H1 (cell line): Measurements from ENCODE around the gene EMP2. TPM values are rescaled to one million over a fixed set of nuclear protein-coding genes. Genes with fewer than 3 reads are reported as not detected.

Experiments
- CTCF ChIA-PET: fragments of 300-600 bp; sonication (Branson Sonifier 250); formaldehyde crosslinking; loops from one replicate; lab custom pipeline; 2021; ENCODE audit not compliant: partially characterized antibody; lab: Charles Lee
- POLR2A ChIA-PET: fragments of 300-600 bp; sonication (Branson Sonifier 250); formaldehyde crosslinking; loops from one replicate; lab custom pipeline; 2021; ENCODE audit warnings: inconsistent platforms; ENCODE audit not compliant: partially characterized antibody; lab: Charles Lee
- DNase-seq, 2 experiments: peaks; one replicate each; pipeline versions ENCODE4 v3.0.0 to v3.0.0-alpha.2; 2010 to 2022; ENCODE audit warnings: low spot score in 2 of 2, low read depth in 1 of 2, mixed read lengths in 1 of 2
- FAIRE-seq: peaks from 2 replicates; lab custom pipeline; 2011; peaks lifted over from hg19 to GRCh38; lab: Jason Lieb, UNC
- H2AFZ ChIP-seq: 2 replicates; pipeline ENCODE4 v1.8.1; 2012; ENCODE audit warnings: low read length, inconsistent platforms
- H2AK5ac ChIP-seq: 2 replicates; pipeline ENCODE4 v1.6.1; 2013; ENCODE audit warnings: low read depth, low read length
- H2BK120ac ChIP-seq: replicated peaks from 2 replicates; pipeline ENCODE3; 2013; ENCODE audit warnings: low read depth, low read length, inconsistent platforms
- H2BK12ac ChIP-seq: 2 replicates; pipeline ENCODE4 v1.6.1; 2013; ENCODE audit warnings: low read depth, low read length
- H2BK15ac ChIP-seq: 2 replicates; pipeline ENCODE4 v1.6.1; 2013; ENCODE audit warnings: low read length
- H2BK20ac ChIP-seq: 2 replicates; pipeline ENCODE4 v1.6.1; 2013; ENCODE audit warnings: low read length
- H2BK5ac ChIP-seq: 2 replicates; pipeline ENCODE4 v1.6.1; 2013; ENCODE audit warnings: low read depth, low read length
- H3K14ac ChIP-seq: 2 replicates; pipeline ENCODE4 v1.6.1; 2013; ENCODE audit warnings: inconsistent platforms; ENCODE audit not compliant: insufficient read length
- H3K18ac ChIP-seq: 2 replicates; pipeline ENCODE4 v1.6.1; 2013; ENCODE audit warnings: low read length; ENCODE audit errors: extremely low read depth
- H3K23ac ChIP-seq: 2 replicates; pipeline ENCODE4 v1.6.1; 2013; ENCODE audit warnings: inconsistent platforms; ENCODE audit not compliant: insufficient read length
- H3K23me2 ChIP-seq: 2 replicates; pipeline ENCODE4 v1.6.1; 2013; ENCODE audit warnings: low read depth, low read length
- H3K27ac ChIP-seq: 2 replicates; pipeline ENCODE4 v1.6.1; 2011; ENCODE audit warnings: low read depth, low read length, inconsistent platforms
- H3K27me3 ChIP-seq, 4 experiments: replicated peaks in 1 of 4; 1 replicate in 1 of 4; 2 replicates in 3 of 4; pipeline versions ENCODE4 v1.6.1 to v1.8.1; 2011 to 2013; ENCODE audit warnings: low read length in 3 of 4, mild to moderate bottlenecking in 3 of 4, inconsistent platforms in 2 of 4, mixed read lengths in 2 of 4, moderate library complexity in 1 of 4; ENCODE audit not compliant: control insufficient read depth in 3 of 4, insufficient read depth in 3 of 4; ENCODE audit errors: extremely low read depth in 1 of 4
- H3K36me3 ChIP-seq, 4 experiments: 2 replicates each; pipeline versions ENCODE4 v1.6.1 to v1.8.1; 2011 to 2013; ENCODE audit warnings: mild to moderate bottlenecking in 4 of 4, low read length in 3 of 4, moderate library complexity in 2 of 4, control low read depth in 1 of 4, inconsistent platforms in 1 of 4; ENCODE audit not compliant: insufficient read depth in 4 of 4, control insufficient read depth in 2 of 4
- H3K4ac ChIP-seq: replicated peaks from 2 replicates; pipeline ENCODE3; 2013; ENCODE audit warnings: low read length, low read depth, mixed read lengths, inconsistent platforms; ENCODE audit not compliant: insufficient read length
- H3K4me1 ChIP-seq, 4 experiments: replicated peaks in 1 of 4; 1 replicate in 1 of 4; 2 replicates in 3 of 4; pipeline versions ENCODE4 v1.6.1 to v1.8.1; 2011 to 2013; ENCODE audit warnings: low read length in 3 of 4, inconsistent platforms in 2 of 4, mixed read lengths in 1 of 4; ENCODE audit not compliant: insufficient read depth in 4 of 4, control insufficient read depth in 3 of 4
- H3K4me2 ChIP-seq, 2 experiments: 2 replicates each; pipeline versions ENCODE4 v1.6.1 to v1.8.1; 2011 to 2013; ENCODE audit warnings: low read depth in 2 of 2, low read length in 2 of 2, control low read depth in 1 of 2, inconsistent platforms in 1 of 2, mild to moderate bottlenecking in 1 of 2; ENCODE audit not compliant: insufficient read depth in 1 of 2
- H3K4me3 ChIP-seq, 4 experiments: fragments of 200-600, 300-600 bp in 1 of 4; sonication (generic), shearing (Covaris generic), sonication (Bioruptor Twin) in 1 of 4; 2 replicates each; pipeline versions ENCODE4 v1.5.1 to v1.8.1; 2011 to 2016; ENCODE audit warnings: low read length in 4 of 4, low read depth in 3 of 4, control low read depth in 2 of 4, inconsistent platforms in 2 of 4, mild to moderate bottlenecking in 2 of 4, mixed read lengths in 1 of 4, moderate library complexity in 1 of 4; ENCODE audit not compliant: insufficient read depth in 2 of 4; ENCODE audit errors: extremely low read depth in 1 of 4
- H3K56ac ChIP-seq: replicated peaks from 2 replicates; pipeline ENCODE3; 2013; ENCODE audit warnings: low read depth, mild to moderate bottlenecking, mixed read lengths, low read length, inconsistent platforms; ENCODE audit not compliant: insufficient read length
- H3K79me1 ChIP-seq: 2 replicates; pipeline ENCODE4 v1.6.1; 2013; ENCODE audit warnings: low read depth, low read length, control low read depth
- H3K79me2 ChIP-seq, 2 experiments: 2 replicates each; pipeline versions ENCODE4 v1.6.1 to v1.8.1; 2012 to 2013; ENCODE audit warnings: low read length in 2 of 2, mild to moderate bottlenecking in 2 of 2, inconsistent platforms in 1 of 2; ENCODE audit not compliant: insufficient read depth in 2 of 2, control insufficient read depth in 1 of 2
- H3K9ac ChIP-seq, 4 experiments: replicated peaks in 1 of 4; 1 replicate in 1 of 4; 2 replicates in 3 of 4; pipeline versions ENCODE4 v1.6.1 to v1.8.1; 2011 to 2013; ENCODE audit warnings: low read depth in 3 of 4, low read length in 3 of 4, control low read depth in 2 of 4, mild to moderate bottlenecking in 2 of 4, moderate library complexity in 2 of 4, inconsistent platforms in 1 of 4; ENCODE audit errors: extremely low read depth in 1 of 4
- H3K9me3 ChIP-seq, 2 experiments: 2 replicates each; pipeline versions ENCODE4 v1.6.1 to v1.8.1; 2012 to 2013; ENCODE audit warnings: mild to moderate bottlenecking in 2 of 2, moderate library complexity in 2 of 2, control low read depth in 1 of 2, inconsistent platforms in 1 of 2, low read depth in 1 of 2, low read length in 1 of 2, mixed read lengths in 1 of 2; ENCODE audit not compliant: insufficient read depth in 2 of 2
- H4K20me1 ChIP-seq, 2 experiments: replicated peaks in 1 of 2; 2 replicates each; pipeline versions ENCODE3 to v1.8.1; 2011 to 2013; ENCODE audit warnings: inconsistent platforms in 2 of 2, low read length in 2 of 2, mild to moderate bottlenecking in 1 of 2; ENCODE audit not compliant: insufficient read depth in 2 of 2, control insufficient read depth in 1 of 2
- H4K5ac ChIP-seq: 2 replicates; pipeline ENCODE4 v1.6.1; 2013; ENCODE audit warnings: low read length, low read depth, mixed read lengths, inconsistent platforms; ENCODE audit not compliant: insufficient read length
- H4K8ac ChIP-seq: 2 replicates; pipeline ENCODE4 v1.8.0; 2013; ENCODE audit warnings: mild to moderate bottlenecking, moderate library complexity, low read length, inconsistent platforms; ENCODE audit not compliant: insufficient read depth; ENCODE audit errors: extremely low read depth
- H4K91ac ChIP-seq: replicated peaks from 2 replicates; pipeline ENCODE3; 2013; ENCODE audit warnings: low read length, mixed read lengths, inconsistent platforms; ENCODE audit not compliant: insufficient read length
- ASH2L ChIP-seq: fragments of 200-600, 300-600 bp; sonication (generic); IDR thresholded peaks from one replicate; pipeline ENCODE4 v1.7.1; 2017; ENCODE audit warnings: low read length
- CREB1 ChIP-seq: IDR thresholded peaks from 2 replicates; pipeline ENCODE4 v1.6.1; 2012; ENCODE audit warnings: inconsistent platforms
- HDAC2 ChIP-seq, 2 experiments: fragments of 300-600 bp in 1 of 2; sonication (generic) in 1 of 2; IDR thresholded peaks; 2 replicates each; pipeline ENCODE4 v1.6.1; 2011 to 2012; ENCODE audit warnings: low read depth in 2 of 2, low read length in 2 of 2, mild to moderate bottlenecking in 2 of 2, moderate library complexity in 2 of 2, borderline replicate concordance in 1 of 2, inconsistent platforms in 1 of 2
- MAFK ChIP-seq: IDR thresholded peaks from 2 replicates; pipeline ENCODE4 v1.6.1; 2012; ENCODE audit warnings: low read depth, mild to moderate bottlenecking, improper control_type of control experiment, low read length
- MAX ChIP-seq: IDR thresholded peaks from 2 replicates; pipeline ENCODE4 v1.6.1; 2012; ENCODE audit warnings: inconsistent platforms
- NANOG ChIP-seq: IDR thresholded peaks from 2 replicates; pipeline ENCODE4 v1.6.1; 2011; ENCODE audit warnings: low read length, low read depth, mild to moderate bottlenecking, inconsistent platforms; ENCODE audit not compliant: insufficient read depth, poor library complexity, severe bottlenecking
- NRF1 ChIP-seq: IDR thresholded peaks from 2 replicates; pipeline ENCODE4 v1.6.1; 2011; ENCODE audit warnings: mild to moderate bottlenecking, low read depth, low read length, improper control_type of control experiment
- POU5F1 ChIP-seq: IDR thresholded peaks from 2 replicates; pipeline ENCODE4 v1.6.1; 2011; ENCODE audit warnings: low read depth, mild to moderate bottlenecking, low read length, moderate library complexity
- SRF ChIP-seq: IDR thresholded peaks from 2 replicates; pipeline ENCODE4 v1.6.1; 2011; ENCODE audit warnings: mild to moderate bottlenecking, low read depth, low read length, moderate library complexity
- TCF12 ChIP-seq: IDR thresholded peaks from 2 replicates; pipeline ENCODE4 v1.6.1; 2011; ENCODE audit warnings: low read depth, mild to moderate bottlenecking, low read length
- WGBS, 2 experiments: shearing (Covaris generic) in 1 of 2; methylation state at CpG; one replicate each; pipeline versions ENCODE4 v1.1.6 to v1.1.7; 2013 to 2015; ENCODE audit warnings: low lambda C conversion rate in 2 of 2, mixed read lengths in 2 of 2, inconsistent platforms in 1 of 2, low coverage in 1 of 2, missing lambda C conversion rate in 1 of 2; ENCODE audit not compliant: insufficient replicate concordance in 2 of 2, insufficient coverage in 1 of 2, insufficient read length in 1 of 2; ENCODE audit errors: extremely low coverage in 1 of 2, missing lambda C conversion rate in 1 of 2; 5-methylcytosine and 5-hydroxymethylcytosine counted together
- polyA plus RNA-seq, 7 experiments: library from polyadenylated mRNA; depleted of rRNA in 3 of 7; stranded (reverse) in 5 of 7; unstranded in 2 of 7; fragments of >200 nt in 5 of 7; fragments of 200-250 nt in 2 of 7; gene quantifications; 1 replicate in 5 of 7; 2 replicates in 1 of 7; 4 replicates in 1 of 7; pipeline versions ENCODE4 v1.2.1 to v1.2.3, GENCODE V29; 2011 to 2013; ENCODE audit warnings: missing spikeins in 2 of 7, mixed read lengths in 2 of 7
- total RNA-seq: library from RNA; stranded (reverse); fragmentation: NEBNext Ultra II Directional; extraction: Animal tissue kit (Norgen Biotek cat#: 25700); gene quantifications from 2 replicates; pipeline ENCODE4 v1.2.1, GENCODE V29; 2021
- TF ChIP-seq, protein P1 (sequence below), 3 experiments: IDR thresholded peaks; 1 replicate in 2 of 3; 2 replicates in 1 of 3; pipeline versions ENCODE4 v1.5.1 to v1.6.1; 2011; ENCODE audit warnings: low read length in 3 of 3, mild to moderate bottlenecking in 3 of 3, inconsistent platforms in 2 of 3, low read depth in 1 of 3, moderate library complexity in 1 of 3; ENCODE audit not compliant: insufficient read depth in 1 of 3; ENCODE audit errors: control extremely low read depth in 1 of 3

EMP2 gene
- total and polyA plus RNA-seq, 2 of the 8 experiments (the other 6 are each of a cell fraction or from before 2014, with no cell fraction given): 22.6 to 23.3 TPM

DNA sequence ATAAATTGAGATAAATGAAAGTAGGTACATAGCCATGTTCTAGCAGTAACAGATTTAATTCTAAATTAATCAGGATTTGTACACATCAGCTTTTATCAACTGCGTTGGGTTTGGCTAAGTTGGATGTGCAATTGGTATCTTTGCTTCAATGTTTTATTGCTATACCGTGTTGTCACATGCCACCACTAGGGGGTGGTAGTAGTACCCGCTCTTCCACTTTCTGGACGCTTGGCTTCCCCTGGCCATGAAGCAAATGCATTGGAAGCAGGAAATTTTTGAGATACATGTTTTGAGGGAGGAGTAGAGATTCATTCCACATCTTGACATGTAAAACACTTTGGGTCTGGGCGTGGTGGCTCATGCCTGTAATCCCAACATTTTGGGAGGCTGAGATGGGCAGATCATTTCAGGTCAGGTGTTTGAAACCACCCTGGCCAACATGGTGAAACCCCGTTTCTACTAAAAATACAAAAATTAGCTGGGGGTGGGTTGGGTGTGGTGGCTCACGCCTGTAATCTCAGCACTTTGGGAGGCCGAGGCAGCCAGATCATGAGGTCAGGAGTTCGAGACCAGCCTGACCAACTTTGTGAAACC is 58.6 kb downstream of the EMP2 start:
- Histone ChIP-seq H3K9me3 (no peaks in the 10 kb centered on the region), H4K20me1 (no peaks in the 10 kb centered on the region), H3K4me2 (no peak overlapping the region), H2AK5ac (no peak overlapping the region), H2BK20ac (no peak overlapping the region), H2BK120ac (no peak overlapping the region), H3K18ac (no peak overlapping the region), H2BK5ac (no peak overlapping the region), H3K9ac (no peak overlapping the region), H3K27ac (no peak overlapping the region), H4K91ac (no peak overlapping the region), H3K14ac (no peak overlapping the region), H4K8ac (no peak overlapping the region), H3K56ac (no peak overlapping the region), H3K4me3 (no peak overlapping the region), H3K27me3 (no peaks in the 10 kb centered on the region), H3K79me1 (no peaks in the 10 kb centered on the region), H3K36me3 (no peaks in the 10 kb centered on the region), H2BK15ac (no peak overlapping the region), H3K23me2 (no peaks in the 10 kb centered on the region), H2BK12ac (no peak overlapping the region), H3K4ac (no peak overlapping the region), H3K79me2 (no peaks in the 10 kb centered on the region), H3K4me1 (no peaks in the 10 kb centered on the region), H2AFZ (no peak overlapping the region), H4K5ac (no peak overlapping the region), H3K23ac (no peak overlapping the region)
- WGBS, 2 experiments: 41% methylated on average over 9 of the region's 9 CpGs; no CpG with 5 or more reads in 1 of the 2 experiments
- DNase-seq: peak in 1 of 2 experiments; percentile 62
- ChIA-PET CTCF (interaction anchor here (0.6 to 5.0 kb wide), 43 partner anchors 7 to 508 kb away, joined by 3 to 42 read pairs (median 4); partner anchors contain the start of gene NUBP1), POLR2A (interaction anchor here (1.3 kb wide), 1 partner anchor 136 kb away, joined by 3 read pairs; the partner anchor contains the start of gene ATF7IP2)
- FAIRE-seq: peak; percentile 82
- TF ChIP-seq MAFK (no peak), NANOG (no peak), TCF12 (no peak), ASH2L (no peak), NRF1 (no peak), MAX (no peak), SRF (no peak), CREB1 (peak; percentile 46), POU5F1 (no peak), HDAC2 (IDR thresholded peaks at IDR 0.05; ENCODE audit: borderline replicate concordance in 1 of 2, low read depth in 2 of 2, low read length in 2 of 2) (no peak)
- TF ChIP-seq, protein P1, sequence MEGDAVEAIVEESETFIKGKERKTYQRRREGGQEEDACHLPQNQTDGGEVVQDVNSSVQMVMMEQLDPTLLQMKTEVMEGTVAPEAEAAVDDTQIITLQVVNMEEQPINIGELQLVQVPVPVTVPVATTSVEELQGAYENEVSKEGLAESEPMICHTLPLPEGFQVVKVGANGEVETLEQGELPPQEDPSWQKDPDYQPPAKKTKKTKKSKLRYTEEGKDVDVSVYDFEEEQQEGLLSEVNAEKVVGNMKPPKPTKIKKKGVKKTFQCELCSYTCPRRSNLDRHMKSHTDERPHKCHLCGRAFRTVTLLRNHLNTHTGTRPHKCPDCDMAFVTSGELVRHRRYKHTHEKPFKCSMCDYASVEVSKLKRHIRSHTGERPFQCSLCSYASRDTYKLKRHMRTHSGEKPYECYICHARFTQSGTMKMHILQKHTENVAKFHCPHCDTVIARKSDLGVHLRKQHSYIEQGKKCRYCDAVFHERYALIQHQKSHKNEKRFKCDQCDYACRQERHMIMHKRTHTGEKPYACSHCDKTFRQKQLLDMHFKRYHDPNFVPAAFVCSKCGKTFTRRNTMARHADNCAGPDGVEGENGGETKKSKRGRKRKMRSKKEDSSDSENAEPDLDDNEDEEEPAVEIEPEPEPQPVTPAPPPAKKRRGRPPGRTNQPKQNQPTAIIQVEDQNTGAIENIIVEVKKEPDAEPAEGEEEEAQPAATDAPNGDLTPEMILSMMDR (IDR thresholded peaks at IDR 0.05; ENCODE audit: control extremely low read depth in 1 of 3, insufficient read depth in 1 of 3, low read depth in 1 of 3, low read length in 3 of 3): peak; percentile 64 to 90 (median 89)
